DMS53 treated with DMSO at 0.1 percent for 48 hours (cell line): Measurements from ENCODE around the gene LYPD1.

Experiments
- DNase-seq: peaks from one replicate; lab custom pipeline; 2025; ENCODE audit not compliant: unreplicated experiment; lab: John Stamatoyannopoulos, UW

The LYPD1 gene

GRCh38 chr2:132599556-132599955 is 70.4 kb downstream of the LYPD1 start:
- DNase-seq: no peak

GRCh38 chr2:132598536-132598935 is 71.5 kb downstream of the LYPD1 start:
- no peak for DNase-seq

- DNase-seq: no peak
Measured at GRCh38 chr2:132597831-132598230, 72.2 kb downstream of the LYPD1 start.

DNA sequence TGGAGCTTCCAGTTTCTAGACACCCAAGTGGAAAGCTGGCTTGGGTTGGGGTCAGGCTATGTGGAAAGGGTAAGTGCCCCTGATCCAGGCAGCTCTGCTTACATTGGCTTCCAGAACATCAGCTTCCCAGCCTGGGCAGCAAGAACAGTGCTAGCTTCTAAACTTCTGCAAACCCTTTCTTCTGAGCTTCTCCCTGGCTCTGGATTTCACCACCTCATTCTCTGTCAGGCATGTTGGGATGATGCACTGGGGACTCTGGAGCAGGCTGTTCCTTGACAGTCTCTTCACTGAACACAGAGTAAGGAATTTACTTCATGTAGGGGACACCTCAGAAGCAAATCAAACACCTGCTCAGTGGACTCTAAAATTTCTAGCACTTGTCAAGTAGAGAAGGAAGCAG is 72.8 kb downstream of the LYPD1 start:
- no peak for DNase-seq

DNA sequence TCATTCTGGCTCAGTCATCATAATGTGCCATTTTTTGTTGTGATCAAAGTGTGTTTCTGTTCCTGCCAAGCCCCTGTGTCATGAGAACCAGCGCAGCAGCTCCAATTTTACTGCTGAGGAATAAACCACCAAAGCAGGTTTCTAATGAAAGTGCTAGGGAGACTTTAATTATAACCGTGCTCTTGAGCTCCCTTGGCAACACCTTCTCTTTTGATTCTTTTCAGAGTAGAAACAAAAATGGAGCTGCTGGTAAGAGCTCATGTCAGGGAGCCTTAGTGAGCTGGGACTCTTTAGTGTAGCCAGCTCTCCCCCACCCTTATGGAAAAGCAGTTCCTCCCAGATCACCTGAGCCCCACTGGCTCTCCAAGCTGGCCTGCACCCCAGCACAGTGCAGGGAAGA is 74.3 kb downstream of the LYPD1 start:
- no peak for DNase-seq

- no peak for DNase-seq
Measured at GRCh38 chr2:132595186-132595585, 74.8 kb downstream of the LYPD1 start.
